ENCODE measurements around the gene LRSAM1. TPM values are rescaled to one million over a fixed set of nuclear protein-coding genes. Genes with fewer than 3 reads are reported as not detected.
A peak's percentile ranks its signal among the peaks of the same experiment; 100 is the strongest.

The LRSAM1 gene
- total and polyA plus RNA-seq, 9 donors = 9.0 to 28.5 (median 17.4) TPM

DNA sequence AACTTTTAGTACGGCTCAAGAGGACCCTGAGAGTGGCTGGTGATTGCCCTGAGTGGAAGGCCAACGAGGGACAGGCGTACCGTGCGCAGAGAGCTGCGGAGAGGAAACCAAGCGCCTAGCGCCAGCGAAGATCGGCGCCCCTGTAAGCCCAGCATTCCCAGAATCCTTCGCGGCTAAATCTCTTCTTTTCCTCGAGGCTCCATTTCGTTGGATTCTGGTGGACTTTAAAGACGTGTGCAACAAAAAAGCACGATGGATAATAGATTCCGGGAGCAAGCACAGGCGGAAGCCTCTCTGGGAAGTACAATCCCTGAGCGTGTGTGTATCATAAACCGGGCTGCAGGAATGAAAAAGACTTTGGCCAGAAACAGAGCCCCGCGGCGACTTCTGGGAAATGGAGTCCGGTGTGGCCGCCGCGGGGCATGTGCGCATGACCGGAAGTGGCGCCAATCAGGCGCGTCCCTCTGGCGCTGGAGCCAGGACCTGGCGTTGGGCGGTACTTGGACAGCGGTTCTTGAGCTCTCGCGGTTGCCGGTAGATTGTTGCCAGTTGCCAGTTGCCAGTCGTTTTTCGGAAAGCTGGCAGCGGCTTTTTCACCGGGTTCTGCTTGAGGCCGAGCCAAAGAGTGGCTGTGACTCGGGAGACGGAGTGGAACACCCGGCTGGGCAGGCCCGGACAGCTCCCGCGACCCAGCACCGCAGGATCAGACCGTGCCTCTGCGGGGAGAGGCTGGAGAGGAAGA lies 27.2 kb upstream of the LRSAM1 start, which contains the start of gene ZNF79:
ZNF79 (plus strand) TSS at position 449 of the 742 bp plus-strand sequence. CDS start 406 bp downstream, outside the sequence.
- Histone ChIP-seq H3K4me3 (peak within 1 kb of the TSS; percentile 81), H3K27me3 (no peaks in the 10 kb centered on the region), H3K36me3 (no peaks in the 10 kb centered on the region), H3K27ac (peak within 1 kb of the TSS; percentile 81 to 86), H3K9me3 (no peaks in the 10 kb centered on the region), H3K4me1 (ENCODE audit: insufficient read depth) (peaks cover 8% of the 10 kb centered on the region)
- TF ChIP-seq EP300 (IDR thresholded peaks at IDR 0.05) (peak; percentile 45), POLR2A (IDR thresholded peaks at IDR 0.05) (peak; percentile 56)
- TF ChIP-seq, protein P1, sequence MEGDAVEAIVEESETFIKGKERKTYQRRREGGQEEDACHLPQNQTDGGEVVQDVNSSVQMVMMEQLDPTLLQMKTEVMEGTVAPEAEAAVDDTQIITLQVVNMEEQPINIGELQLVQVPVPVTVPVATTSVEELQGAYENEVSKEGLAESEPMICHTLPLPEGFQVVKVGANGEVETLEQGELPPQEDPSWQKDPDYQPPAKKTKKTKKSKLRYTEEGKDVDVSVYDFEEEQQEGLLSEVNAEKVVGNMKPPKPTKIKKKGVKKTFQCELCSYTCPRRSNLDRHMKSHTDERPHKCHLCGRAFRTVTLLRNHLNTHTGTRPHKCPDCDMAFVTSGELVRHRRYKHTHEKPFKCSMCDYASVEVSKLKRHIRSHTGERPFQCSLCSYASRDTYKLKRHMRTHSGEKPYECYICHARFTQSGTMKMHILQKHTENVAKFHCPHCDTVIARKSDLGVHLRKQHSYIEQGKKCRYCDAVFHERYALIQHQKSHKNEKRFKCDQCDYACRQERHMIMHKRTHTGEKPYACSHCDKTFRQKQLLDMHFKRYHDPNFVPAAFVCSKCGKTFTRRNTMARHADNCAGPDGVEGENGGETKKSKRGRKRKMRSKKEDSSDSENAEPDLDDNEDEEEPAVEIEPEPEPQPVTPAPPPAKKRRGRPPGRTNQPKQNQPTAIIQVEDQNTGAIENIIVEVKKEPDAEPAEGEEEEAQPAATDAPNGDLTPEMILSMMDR (IDR thresholded peaks at IDR 0.05) = peak in 1 of 3 donors; percentile 21
- intact Hi-C loops (cut with DNase I) = no loop called here
- peak; percentile 92 to 95 (median 93) for DNase-seq
- 0% methylated on average over 52 to 54 of the region's 54 CpGs for WGBS, 3 donors

DNA sequence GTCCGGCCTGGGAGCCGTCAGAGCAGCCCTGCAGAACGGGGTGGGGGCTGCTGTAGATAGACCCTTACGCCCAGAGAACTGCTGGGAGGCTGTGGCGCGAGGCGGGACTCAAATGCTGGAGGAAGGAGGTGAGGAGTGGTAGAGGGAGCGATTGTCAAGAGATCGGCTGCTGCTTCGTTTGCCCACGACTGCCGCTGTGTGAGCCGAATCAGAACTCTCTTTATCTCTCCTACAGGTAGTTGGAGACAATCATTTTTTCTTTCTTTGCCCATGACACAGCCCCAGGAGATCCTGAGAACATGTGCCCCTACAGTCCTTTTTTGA lies 26.7 kb upstream of the LRSAM1 start:
- TF ChIP-seq, protein P1 (IDR thresholded peaks at IDR 0.05) = no peak
- TF ChIP-seq EP300 (IDR thresholded peaks at IDR 0.05) = no peak
- no peak for TF ChIP-seq POLR2A (IDR thresholded peaks at IDR 0.05)
- intact Hi-C loops (cut with DNase I) = no loop called here
- Histone ChIP-seq H3K4me1 (ENCODE audit: insufficient read depth) (peaks cover 8% of the 10 kb centered on the region), H3K4me3 (peak overlapping the region; percentile 81), H3K27ac (peak overlapping the region in 1 of 2 donors; percentile 86), H3K36me3 (no peaks in the 10 kb centered on the region), H3K9me3 (no peaks in the 10 kb centered on the region), H3K27me3 (no peaks in the 10 kb centered on the region)
- DNase-seq = no peak
- WGBS, 3 donors = 0% methylated on average over 13 of the region's 13 CpGs

DNA sequence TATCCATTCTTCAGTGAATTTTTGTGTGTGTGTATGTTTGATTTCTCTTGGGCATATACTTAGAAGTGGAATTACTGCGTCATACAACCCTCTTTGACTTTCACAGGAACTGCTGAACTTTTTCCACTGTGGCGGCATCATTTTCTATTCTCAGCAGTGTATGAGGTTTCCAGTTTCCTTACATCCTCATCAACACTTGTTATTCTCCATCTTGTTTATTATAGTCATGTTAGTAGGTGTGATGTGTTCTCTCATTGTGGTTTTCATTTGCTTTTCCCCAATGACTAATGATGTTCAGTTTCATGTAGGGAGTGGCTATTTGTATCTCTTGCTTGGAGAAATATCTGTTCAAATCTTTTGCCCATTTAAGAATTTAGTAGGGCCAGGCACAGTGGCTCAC lies 24.6 kb upstream of the LRSAM1 start:
- Histone ChIP-seq H3K27ac (no peak overlapping the region), H3K27me3 (no peaks in the 10 kb centered on the region), H3K36me3 (no peaks in the 10 kb centered on the region), H3K4me3 (no peak overlapping the region), H3K4me1 (ENCODE audit: insufficient read depth) (peaks cover 8% of the 10 kb centered on the region), H3K9me3 (no peaks in the 10 kb centered on the region)
- intact Hi-C loops (cut with DNase I) = no loop called here
- WGBS, 3 donors = 96 to 98% (median 97%) methylated on average over 2 of the region's 2 CpGs
- DNase-seq = no peak
- TF ChIP-seq, protein P1 (IDR thresholded peaks at IDR 0.05) = no peak
- TF ChIP-seq POLR2A (IDR thresholded peaks at IDR 0.05) = no peak
- TF ChIP-seq EP300 (IDR thresholded peaks at IDR 0.05) = no peak

DNA sequence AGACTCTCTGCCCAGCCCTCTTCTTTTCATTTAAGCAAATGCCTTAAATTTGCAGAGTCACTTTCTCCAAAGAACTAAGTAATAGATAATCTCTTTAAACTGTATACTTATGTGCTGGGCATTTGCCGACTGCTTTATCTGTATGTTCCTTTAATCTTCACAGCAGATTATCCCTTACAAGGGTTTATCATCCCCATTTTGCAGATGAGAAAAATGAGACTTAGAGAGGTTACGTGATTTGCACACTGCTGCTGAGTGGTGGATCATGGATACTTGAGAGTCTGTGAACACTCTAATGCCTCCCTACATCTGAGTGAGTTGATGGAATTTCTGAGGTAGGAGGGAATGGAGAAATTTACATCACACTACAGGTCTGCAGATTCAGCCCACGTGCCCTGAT lies 23.0 kb upstream of the LRSAM1 start:
- no peaks in the 10 kb centered on the region for H3K27me3 ChIP-seq
- H3K36me3 ChIP-seq = no peaks in the 10 kb centered on the region
- H3K9me3 ChIP-seq = no peaks in the 10 kb centered on the region
- no peak overlapping the region for H3K4me3 ChIP-seq
- H3K4me1 ChIP-seq (ENCODE audit: insufficient read depth) = peaks cover 5% of the 10 kb centered on the region
- TF ChIP-seq POLR2A (IDR thresholded peaks at IDR 0.05) (no peak), EP300 (IDR thresholded peaks at IDR 0.05) (no peak)
- TF ChIP-seq, protein P1 (IDR thresholded peaks at IDR 0.05) = no peak
- no peak overlapping the region for H3K27ac ChIP-seq
- DNase-seq = no peak
- 85 to 88% (median 85%) methylated on average over 3 of the region's 3 CpGs for WGBS, 3 donors
- intact Hi-C loops (cut with DNase I) = no loop called here
